GM19463 (cell line): ENCODE results near the gene RFESD.
"Not testable (repeated sequence)": the region's sequence is repeated elsewhere in the genome, so short reads cannot be mapped to it uniquely, and the experiment has no call there.

ENCODE experiments used
- ATAC-seq: cut with Tn5 transposase; IDR thresholded peaks from one replicate; pipeline ENCODE4 v1.9.1; 2021; ENCODE audit warnings: mild to moderate bottlenecking, moderate library complexity; ENCODE audit not compliant: unreplicated experiment

The RFESD gene

GRCh38 chr5:95706196-95706595, 59.6 kb downstream of the RFESD start:
- not testable (repeated sequence) for ATAC-seq

- no peak for ATAC-seq
Measured at GRCh38 chr5:95707055-95707454, 60.5 kb downstream of the RFESD start.
